OCI-LY7 (cell line): ENCODE data around the gene BRD2.

Source experiments
- CTCF ChIP-seq: fragments of 200-600 bp; sonication (generic); conservative IDR thresholded peaks from 2 replicates; pipeline ENCODE4 v1.5.1; 2014; ENCODE audit warnings: mild to moderate bottlenecking, antibody characterized with exemption, low read length, moderate library complexity, mixed read lengths
- EZH2phosphoT487 ChIP-seq: fragments of 200-600 bp; sonication (generic); IDR thresholded peaks from 2 replicates; pipeline ENCODE4 v1.6.1; 2018; ENCODE audit warnings: low read depth, borderline replicate concordance, mild to moderate bottlenecking, mixed run types, antibody characterized with exemption, low read length, moderate library complexity, mixed read lengths

- peak; percentile 37; the same call in 1 of the 2 replicates for TF ChIP-seq CTCF
- no peak for TF ChIP-seq EZH2phosphoT487
Measured at GRCh38 chr6:32941214-32941768, 27.1 kb upstream of the BRD2 start.
